Measurements from ENCODE around the gene TCOF1. TPM values are rescaled to one million over a fixed set of nuclear protein-coding genes. Genes with fewer than 3 reads are reported as not detected.

The TCOF1 gene
- total and polyA plus RNA-seq, 12 donors: 12.6 to 30.3 (median 20.8) TPM

DNA sequence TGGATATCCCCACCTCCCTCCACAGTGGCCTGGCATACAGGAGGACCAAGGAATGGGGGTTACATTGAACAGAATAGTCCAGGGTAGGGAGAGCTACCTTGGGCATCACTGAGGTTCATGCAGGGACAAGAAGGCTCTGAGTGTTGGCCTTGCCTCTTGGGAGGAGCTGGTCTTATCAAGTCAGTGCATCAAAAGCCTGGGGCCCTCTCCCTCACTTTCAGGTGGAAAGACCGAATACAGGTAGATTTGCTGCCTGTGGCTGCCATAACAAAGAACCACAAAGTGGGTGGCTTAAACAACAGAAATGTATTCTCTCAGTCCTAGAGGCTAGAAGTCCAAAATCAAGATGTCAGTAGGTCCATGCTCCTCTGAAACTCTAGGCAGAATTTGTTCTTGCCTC lies 36.3 kb upstream of the TCOF1 start:
- Histone ChIP-seq H3K27ac (no peak overlapping the region), H3K4me1 (replicated peaks in 1 of 2) (peaks cover 8 to 26% of the 10 kb centered on the region in 2 donors), H3K27me3 (no peaks in the 10 kb centered on the region), H3K36me3 (replicated peaks in 1 of 2) (no peaks in the 10 kb centered on the region), H3K4me3 (no peak overlapping the region), H3K9me3 (replicated peaks in 1 of 3) (no peaks in the 10 kb centered on the region)
- intact Hi-C loops (cut with DNase I): no loop called here
- TF ChIP-seq POLR2A (IDR thresholded peaks at IDR 0.05): no peak
- WGBS, 4 donors: 93 to 100% (median 93%) methylated on average over 1 of the region's 1 CpG; no CpG with 5 or more reads in 1 of the 4 donors
- no peak for DNase-seq

DNA sequence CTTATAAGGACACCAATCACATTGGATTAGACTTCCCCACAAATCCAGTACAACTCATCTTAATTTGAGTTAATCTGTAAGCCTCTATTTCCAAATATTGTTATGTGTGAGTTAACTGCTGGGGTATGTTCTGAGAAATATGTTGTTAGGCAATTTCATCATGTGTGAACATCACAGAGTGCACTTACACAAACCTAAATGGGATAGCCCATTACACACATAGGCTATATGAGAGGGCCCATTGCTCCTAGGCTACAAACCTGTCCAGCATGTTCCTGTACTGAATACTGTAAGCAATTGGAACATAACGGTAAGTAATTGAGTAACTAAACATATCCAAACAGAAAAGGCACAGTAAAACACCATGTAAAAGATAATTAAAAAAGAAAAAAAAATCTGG lies 35.7 kb upstream of the TCOF1 start:
- H3K4me1 ChIP-seq (replicated peaks in 1 of 2): peaks cover 8 to 24% of the 10 kb centered on the region in 2 donors
- intact Hi-C loops (cut with DNase I): no loop called here
- H3K27ac ChIP-seq: no peak overlapping the region
- no peaks in the 10 kb centered on the region for H3K36me3 ChIP-seq (replicated peaks in 1 of 2)
- H3K27me3 ChIP-seq: no peaks in the 10 kb centered on the region
- WGBS, 4 donors: 89 to 100% (median 93%) methylated on average over 1 of the region's 1 CpG
- TF ChIP-seq CTCF (IDR thresholded peaks at IDR 0.05) (no peak), POLR2A (IDR thresholded peaks at IDR 0.05) (no peak)
- no peaks in the 10 kb centered on the region for H3K9me3 ChIP-seq (replicated peaks in 1 of 3)
- no peak for DNase-seq
- no peak overlapping the region for H3K4me3 ChIP-seq

- H3K36me3 ChIP-seq (replicated peaks in 1 of 2): no peaks in the 10 kb centered on the region
- H3K27ac ChIP-seq: no peak overlapping the region
- no peak overlapping the region for H3K4me3 ChIP-seq
- TF ChIP-seq POLR2A (IDR thresholded peaks at IDR 0.05): no peak
- TF ChIP-seq CTCF (IDR thresholded peaks at IDR 0.05): no peak
- no peaks in the 10 kb centered on the region for H3K9me3 ChIP-seq (replicated peaks in 1 of 3)
- intact Hi-C loops (cut with DNase I): no loop called here
- no peaks in the 10 kb centered on the region for H3K27me3 ChIP-seq
- no peak for DNase-seq
- peaks cover 7 to 20% of the 10 kb centered on the region in 2 donors for H3K4me1 ChIP-seq (replicated peaks in 1 of 2)
Observed at GRCh38 chr5:150322202-150322601, 35.3 kb upstream of the TCOF1 start.

- no peaks in the 10 kb centered on the region for H3K9me3 ChIP-seq (replicated peaks in 1 of 3)
- intact Hi-C loops (cut with DNase I): no loop called here
- WGBS, 4 donors: 86 to 94% (median 89%) methylated on average over 6 of the region's 6 CpGs
- TF ChIP-seq CTCF (IDR thresholded peaks at IDR 0.05) (no peak), POLR2A (IDR thresholded peaks at IDR 0.05) (no peak)
- no peak overlapping the region for H3K27ac ChIP-seq
- peaks cover 0 to 11% of the 10 kb centered on the region in 2 donors for H3K4me1 ChIP-seq (replicated peaks in 1 of 2)
- no peaks in the 10 kb centered on the region for H3K27me3 ChIP-seq
- no peak overlapping the region for H3K4me3 ChIP-seq
- H3K36me3 ChIP-seq (replicated peaks in 1 of 2): no peaks in the 10 kb centered on the region
- no peak for DNase-seq
Observed at GRCh38 chr5:150323092-150323491, 34.4 kb upstream of the TCOF1 start.

- no peak overlapping the region for H3K27ac ChIP-seq
Observed at GRCh38 chr5:150323819-150324218, 33.7 kb upstream of the TCOF1 start.

More at GRCh38 chr5:150323819-150324218, 33.7 kb upstream of the TCOF1 start:
- 67 to 87% (median 82%) methylated on average over 8 of the region's 8 CpGs for WGBS, 4 donors
- Histone ChIP-seq H3K9me3 (replicated peaks in 1 of 3) (no peaks in the 10 kb centered on the region), H3K36me3 (replicated peaks in 1 of 2) (no peaks in the 10 kb centered on the region), H3K4me1 (replicated peaks in 1 of 2) (peaks cover 0 to 10% of the 10 kb centered on the region in 2 donors), H3K4me3 (no peak overlapping the region), H3K27me3 (no peaks in the 10 kb centered on the region)
- no peak for DNase-seq
- TF ChIP-seq POLR2A (IDR thresholded peaks at IDR 0.05) (no peak), CTCF (IDR thresholded peaks at IDR 0.05) (no peak)
- intact Hi-C loops (cut with DNase I): no loop called here
